Ascending aorta (tissue), 2 donors: ENCODE data around the gene GRIP1. TPM values are rescaled to one million over a fixed set of nuclear protein-coding genes. Genes with fewer than 3 reads are reported as not detected.

Source experiments
- DNase-seq, 2 donors: peaks; one replicate each; pipeline ENCODE4 v3.0.0-alpha.2; 2019; ENCODE audit warnings: low spot score in 2 of 2
- H3K27ac ChIP-seq, 2 donors: fragments of 200-600 bp; sonication (generic); one replicate each; pipeline ENCODE4 v1.5.1; 2016 to 2017; ENCODE audit warnings: mild to moderate bottlenecking in 1 of 2
- H3K27me3 ChIP-seq: fragments of 200-600 bp; sonication (generic); one replicate; pipeline ENCODE4 v1.5.1; 2017
- H3K36me3 ChIP-seq, 2 donors: fragments of 200-600 bp; sonication (generic); one replicate each; pipeline ENCODE4 v1.5.1; 2016
- H3K4me1 ChIP-seq, 2 donors: fragments of 200-600 bp; sonication (generic); one replicate each; pipeline ENCODE4 v1.5.1; 2016 to 2017; ENCODE audit warnings: mild to moderate bottlenecking in 1 of 2
- H3K4me3 ChIP-seq, 2 donors: fragments of 200-600 bp; sonication (generic); one replicate each; pipeline ENCODE4 v1.5.1; 2016 to 2017; ENCODE audit warnings: mild to moderate bottlenecking in 1 of 2
- H3K9me3 ChIP-seq, 2 donors: fragments of 200-600 bp; sonication (generic); one replicate each; pipeline ENCODE4 v1.5.1; 2016
- intact Hi-C: fragments of 100-400 bp; cut with DNase I; formaldehyde crosslinking; loops from one replicate; pipeline ENCODE4 v1.15.1; 2023
- total RNA-seq: library from RNA; depleted of rRNA; stranded (reverse); fragments of >200 nt; gene quantifications from one replicate; pipeline ENCODE4 v1.1.0, GENCODE V29; 2016
- TF ChIP-seq, protein P1 (sequence below), 3 experiments: fragments of 200-600 bp in 2 of 3; fragments of 450-650 bp in 1 of 3; sonication (generic) in 2 of 3; IDR thresholded peaks; one replicate each; pipeline ENCODE4 v1.5.1; 2016 to 2019; ENCODE audit warnings: antibody characterized with exemption in 3 of 3, mild to moderate bottlenecking in 1 of 3, moderate library complexity in 1 of 3

Gene GRIP1
- total RNA-seq, 1 donor from 2014 or later, result not detected

GRCh38 chr12:66514581-66514980 is 164.3 kb downstream of the GRIP1 start:
- Histone ChIP-seq H3K9me3 (no peaks in the 10 kb centered on the region), H3K4me3 (no peak overlapping the region), H3K36me3 (no peaks in the 10 kb centered on the region), H3K27me3 (no peaks in the 10 kb centered on the region), H3K4me1 (no peaks in the 10 kb centered on the region), H3K27ac (no peak overlapping the region)
- intact Hi-C loops, result no loop called here
- TF ChIP-seq, protein P1, sequence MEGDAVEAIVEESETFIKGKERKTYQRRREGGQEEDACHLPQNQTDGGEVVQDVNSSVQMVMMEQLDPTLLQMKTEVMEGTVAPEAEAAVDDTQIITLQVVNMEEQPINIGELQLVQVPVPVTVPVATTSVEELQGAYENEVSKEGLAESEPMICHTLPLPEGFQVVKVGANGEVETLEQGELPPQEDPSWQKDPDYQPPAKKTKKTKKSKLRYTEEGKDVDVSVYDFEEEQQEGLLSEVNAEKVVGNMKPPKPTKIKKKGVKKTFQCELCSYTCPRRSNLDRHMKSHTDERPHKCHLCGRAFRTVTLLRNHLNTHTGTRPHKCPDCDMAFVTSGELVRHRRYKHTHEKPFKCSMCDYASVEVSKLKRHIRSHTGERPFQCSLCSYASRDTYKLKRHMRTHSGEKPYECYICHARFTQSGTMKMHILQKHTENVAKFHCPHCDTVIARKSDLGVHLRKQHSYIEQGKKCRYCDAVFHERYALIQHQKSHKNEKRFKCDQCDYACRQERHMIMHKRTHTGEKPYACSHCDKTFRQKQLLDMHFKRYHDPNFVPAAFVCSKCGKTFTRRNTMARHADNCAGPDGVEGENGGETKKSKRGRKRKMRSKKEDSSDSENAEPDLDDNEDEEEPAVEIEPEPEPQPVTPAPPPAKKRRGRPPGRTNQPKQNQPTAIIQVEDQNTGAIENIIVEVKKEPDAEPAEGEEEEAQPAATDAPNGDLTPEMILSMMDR (IDR thresholded peaks at IDR 0.05), result no peak
- DNase-seq, result no peak

DNA sequence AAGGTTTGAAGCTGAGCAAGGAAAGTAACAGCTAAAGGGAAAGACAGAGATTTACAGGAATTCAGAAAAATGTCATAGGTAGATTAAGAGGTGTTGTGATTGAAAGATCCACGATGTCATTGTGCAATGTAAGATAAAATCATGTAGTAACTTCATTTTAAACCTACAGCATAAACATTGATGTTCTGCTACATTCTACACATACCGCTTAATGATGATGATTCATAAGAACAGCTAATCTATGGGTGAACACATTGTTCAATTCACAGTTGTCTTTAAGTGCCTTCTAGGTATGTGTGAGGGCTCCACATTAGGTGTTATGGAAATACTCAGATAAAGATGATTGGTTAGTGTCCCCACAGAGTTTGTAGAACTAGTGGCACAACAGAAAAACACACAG is 170.9 kb downstream of the GRIP1 start:
- Histone ChIP-seq H3K27ac (no peak overlapping the region), H3K9me3 (no peaks in the 10 kb centered on the region), H3K4me3 (no peak overlapping the region), H3K4me1 (no peaks in the 10 kb centered on the region), H3K27me3 (no peaks in the 10 kb centered on the region), H3K36me3 (no peaks in the 10 kb centered on the region)
- DNase-seq, result no peak
- TF ChIP-seq, protein P1 (IDR thresholded peaks at IDR 0.05), result no peak
- intact Hi-C loops, result no loop called here

DNA sequence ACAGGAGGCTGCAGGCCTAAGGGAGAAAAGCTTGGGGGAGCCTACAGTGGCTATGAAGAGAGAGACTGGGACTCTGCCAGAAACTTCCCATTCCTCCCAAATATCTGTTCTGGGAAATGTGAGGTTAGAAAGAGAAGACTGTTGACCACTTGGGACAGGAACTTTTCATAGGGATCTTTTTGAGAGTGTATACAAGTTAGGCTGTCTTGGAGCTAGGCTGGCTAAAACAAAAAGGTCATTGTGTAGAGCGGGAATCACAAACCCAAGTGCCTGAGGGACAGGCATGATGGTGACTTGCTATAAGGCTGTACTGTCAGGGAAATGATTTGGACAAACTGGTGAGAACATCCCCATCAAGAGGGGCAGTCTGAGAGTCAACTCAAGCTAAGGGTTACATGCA is 175.1 kb downstream of the GRIP1 start:
- Histone ChIP-seq H3K27me3 (no peaks in the 10 kb centered on the region), H3K4me1 (no peaks in the 10 kb centered on the region), H3K4me3 (no peak overlapping the region), H3K27ac (no peak overlapping the region), H3K9me3 (no peaks in the 10 kb centered on the region), H3K36me3 (no peaks in the 10 kb centered on the region)
- TF ChIP-seq, protein P1 (IDR thresholded peaks at IDR 0.05), result no peak
- no peak for DNase-seq
- intact Hi-C loops, result no loop called here

- DNase-seq, result no peak
- Histone ChIP-seq H3K9me3 (no peaks in the 10 kb centered on the region), H3K27ac (no peak overlapping the region), H3K4me3 (no peak overlapping the region), H3K36me3 (no peaks in the 10 kb centered on the region), H3K4me1 (no peaks in the 10 kb centered on the region), H3K27me3 (no peaks in the 10 kb centered on the region)
- intact Hi-C loops, result no loop called here
- TF ChIP-seq, protein P1 (IDR thresholded peaks at IDR 0.05), result no peak
These were observed 176.0 kb downstream of the GRIP1 start for GRCh38 chr12:66502911-66503310.

- no peaks in the 10 kb centered on the region for H3K36me3 ChIP-seq
These were observed 178.0 kb downstream of the GRIP1 start for GRCh38 chr12:66500841-66501240.

More at GRCh38 chr12:66500841-66501240, 178.0 kb downstream of the GRIP1 start:
- Histone ChIP-seq H3K4me3 (no peak overlapping the region), H3K27me3 (no peaks in the 10 kb centered on the region), H3K9me3 (no peaks in the 10 kb centered on the region), H3K4me1 (no peaks in the 10 kb centered on the region), H3K27ac (no peak overlapping the region)
- TF ChIP-seq, protein P1 (IDR thresholded peaks at IDR 0.05), result no peak
- intact Hi-C loops, result no loop called here
- DNase-seq, result no peak
